BJ (cell line): ENCODE data around the gene MYLK. TPM values are rescaled to one million over a fixed set of nuclear protein-coding genes. Genes with fewer than 3 reads are reported as not detected.
"Not testable (repeated sequence)": the region's sequence is repeated elsewhere in the genome, so short reads cannot be mapped to it uniquely, and the experiment has no call there.

Experiments used
- CTCF ChIA-PET: fragments of 350-600 bp; formaldehyde crosslinking; extraction: SDS; loops from one replicate; lab custom pipeline; 2021; ENCODE audit warnings: antibody characterized with exemption, inconsistent platforms; lab: Yijun Ruan, JAX
- POLR2A ChIA-PET: fragments of 300-600 bp; sonication (Branson Sonifier 250); formaldehyde crosslinking; extraction: SDS; loops from one replicate; lab custom pipeline; 2021; ENCODE audit warnings: antibody characterized with exemption; lab: Charles Lee
- DNase-seq: peaks from one replicate; pipeline ENCODE4 v3.0.0-alpha.2; 2011; ENCODE audit warnings: low read depth
- H3K27me3 ChIP-seq: 2 replicates; pipeline ENCODE4 v1.6.0; 2011; ENCODE audit warnings: low read length; ENCODE audit not compliant: control insufficient read depth, insufficient read depth
- H3K36me3 ChIP-seq: 2 replicates; pipeline ENCODE4 v1.5.1; 2011; ENCODE audit warnings: low read length; ENCODE audit not compliant: control insufficient read depth, insufficient read depth
- H3K4me3 ChIP-seq: 2 replicates; pipeline ENCODE4 v1.5.1; 2011; ENCODE audit warnings: low read depth, mild to moderate bottlenecking, control low read depth, low read length
- CTCF ChIP-seq: IDR thresholded peaks from 2 replicates; pipeline ENCODE4 v1.5.1; 2011; ENCODE audit warnings: low read depth, mild to moderate bottlenecking, control low read depth, inconsistent platforms, low read length, moderate library complexity; ENCODE audit not compliant: insufficient read depth
- polyA plus RNA-seq: library from polyadenylated mRNA; depleted of rRNA; stranded (reverse); fragments of >200 nt; gene quantifications from 2 replicates; pipeline ENCODE4 v1.2.3, GENCODE V29; 2011

MYLK gene
- polyA plus RNA-seq, 1 experiment = 734 TPM

- no peak overlapping the region for H3K4me3 ChIP-seq
- no peak for DNase-seq
- no peak for TF ChIP-seq CTCF
- peaks cover 30% of the 10 kb centered on the region for H3K36me3 ChIP-seq
- ChIA-PET CTCF (interaction anchor here (1.1 to 2.7 kb wide), 3 partner anchors 12 to 17 kb away, joined by 3 to 9 read pairs (median 7); no protein-coding TSS in a partner anchor), POLR2A (interaction anchor here (0.7 kb wide), 1 partner anchor 50 kb away, joined by 3 read pairs; no protein-coding TSS in a partner anchor)
- no peaks in the 10 kb centered on the region for H3K27me3 ChIP-seq
Measured at GRCh38 chr3:123740391-123740822, 143.7 kb downstream of the MYLK start.

GRCh38 chr3:123739754-123740153 is 144.4 kb downstream of the MYLK start:
- DNase-seq = peak; percentile 45
- Histone ChIP-seq H3K27me3 (no peaks in the 10 kb centered on the region), H3K36me3 (peaks cover 32% of the 10 kb centered on the region), H3K4me3 (no peak overlapping the region)
- ChIA-PET POLR2A (no interaction called here), CTCF (interaction anchor here (1.1 kb wide), 2 partner anchors 12 to 16 kb away, joined by 3 to 7 read pairs; no protein-coding TSS in a partner anchor)
- no peak for TF ChIP-seq CTCF

- H3K27me3 ChIP-seq = no peaks in the 10 kb centered on the region
- TF ChIP-seq CTCF = no peak
- CTCF ChIA-PET = no interaction called here
- no peak overlapping the region for H3K4me3 ChIP-seq
- DNase-seq = no peak
- H3K36me3 ChIP-seq = peaks cover 35% of the 10 kb centered on the region
- POLR2A ChIA-PET = no interaction called here
Measured at GRCh38 chr3:123739106-123739505, 145.0 kb downstream of the MYLK start.

GRCh38 chr3:123738522-123738921 is 145.6 kb downstream of the MYLK start:
- H3K27me3 ChIP-seq, DNase-seq, POLR2A ChIA-PET, H3K4me3 ChIP-seq, CTCF ChIA-PET: not testable (repeated sequence)
- H3K36me3 ChIP-seq = peaks cover 39% of the 10 kb centered on the region

- POLR2A ChIA-PET = no interaction called here
- H3K36me3 ChIP-seq = peaks cover 48% of the 10 kb centered on the region
Measured at GRCh38 chr3:123737168-123737567, 147.0 kb downstream of the MYLK start.

More at GRCh38 chr3:123737168-123737567, 147.0 kb downstream of the MYLK start:
- no peak for TF ChIP-seq CTCF
- H3K27me3 ChIP-seq = no peaks in the 10 kb centered on the region
- no peak for DNase-seq
- H3K4me3 ChIP-seq = no peak overlapping the region
- CTCF ChIA-PET = no interaction called here
